ENCODE measurements around the gene PTPRG.

Gene PTPRG

DNA sequence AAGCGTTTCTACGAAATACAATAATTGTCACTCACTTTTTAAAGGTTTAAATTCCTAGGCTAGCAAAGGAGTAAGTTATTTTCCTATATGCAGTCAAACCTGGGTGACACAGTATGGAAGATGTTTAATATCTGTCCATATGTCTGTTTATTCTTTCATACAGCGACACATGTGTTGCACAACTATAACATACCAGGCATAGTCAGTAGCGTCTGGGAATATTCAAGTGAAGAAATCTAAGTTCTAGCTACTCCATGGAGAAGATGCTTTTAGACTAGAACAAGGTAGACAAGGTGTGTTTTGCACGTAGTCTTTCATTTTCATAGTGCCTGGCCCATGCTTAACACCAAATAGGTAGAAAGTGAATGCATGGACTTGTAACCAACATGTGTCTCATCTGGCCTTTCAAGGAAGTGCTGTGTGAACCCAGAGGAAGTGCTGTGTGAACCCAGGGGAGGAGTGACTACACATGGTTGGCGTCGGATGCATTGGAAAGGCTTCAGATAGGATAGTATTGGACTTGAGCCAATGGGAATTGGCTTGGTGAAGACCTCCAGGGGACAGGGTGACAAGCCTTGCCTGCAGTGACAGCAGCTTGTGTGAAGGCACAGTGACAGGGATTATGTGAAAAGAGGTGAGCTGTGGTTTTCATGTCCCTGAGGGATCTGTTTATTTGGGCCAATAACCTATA is 267.0 kb downstream of the PTPRG start:
- no peak for DNase-seq (ENCODE audit: low read depth in 2 of 2)

DNA sequence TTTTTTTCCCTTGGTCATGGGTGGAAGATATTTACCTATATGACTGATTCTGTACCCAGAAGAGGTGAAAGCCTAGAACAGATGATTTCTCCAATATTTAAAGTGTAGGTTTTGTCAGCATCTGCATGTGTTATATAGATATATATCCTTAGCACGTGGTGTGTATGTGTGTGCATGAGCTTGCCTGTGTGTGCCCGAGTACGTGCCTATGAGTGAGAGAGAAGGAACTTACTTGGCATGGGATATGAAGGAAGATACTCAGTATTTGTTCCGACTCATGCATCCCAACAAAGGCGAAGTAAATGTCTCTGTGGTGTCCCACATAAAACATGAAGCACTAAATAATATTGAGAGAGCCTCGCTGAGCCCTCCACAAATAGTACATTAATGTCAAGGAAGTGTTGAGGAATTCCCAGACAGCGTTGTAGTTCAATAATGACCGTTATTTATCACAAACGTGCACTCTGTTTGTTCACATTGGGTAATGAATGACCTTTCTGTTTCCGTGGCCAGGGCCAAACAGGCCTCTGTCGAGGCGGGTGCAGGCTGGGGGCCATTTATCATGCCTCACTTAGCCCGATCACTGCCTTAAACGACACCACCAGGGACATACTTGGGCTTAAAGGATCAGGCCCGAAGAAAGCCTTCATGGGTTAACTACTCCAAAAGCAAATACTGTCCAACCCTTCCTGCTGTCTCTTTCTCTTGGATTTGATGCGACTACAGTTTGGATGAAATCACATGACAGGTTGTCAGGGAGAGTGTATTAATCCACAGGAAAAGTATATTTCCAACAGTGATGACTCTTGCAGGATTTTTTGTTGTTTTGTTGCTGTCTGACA is 267.7 kb downstream of the PTPRG start:
- no peak for DNase-seq (ENCODE audit: low read depth in 2 of 2)

GRCh38 chr3:61829722-61830350 is 268.5 kb downstream of the PTPRG start:
- no peak for DNase-seq (ENCODE audit: low read depth in 2 of 2)

DNA sequence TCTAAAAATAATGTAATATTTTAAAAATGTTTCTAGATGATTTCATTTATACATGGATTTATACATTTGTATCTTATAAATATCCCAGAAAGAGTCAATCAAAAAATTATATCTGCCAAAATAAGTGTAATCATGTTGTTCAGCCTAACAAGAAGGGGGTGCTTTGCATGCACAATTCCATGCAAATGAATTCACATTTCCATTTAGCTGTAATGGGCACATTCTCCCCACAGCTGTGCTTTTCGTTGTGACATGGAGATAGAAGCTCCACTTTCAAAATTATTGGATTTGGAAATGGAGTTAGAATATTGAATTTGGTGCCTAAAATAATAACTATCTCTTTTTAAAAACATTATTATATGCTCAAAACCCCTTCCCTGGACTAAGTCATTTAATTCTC is 270.6 kb downstream of the PTPRG start:
- DNase-seq (ENCODE audit: low read depth in 2 of 2), result no peak

DNA sequence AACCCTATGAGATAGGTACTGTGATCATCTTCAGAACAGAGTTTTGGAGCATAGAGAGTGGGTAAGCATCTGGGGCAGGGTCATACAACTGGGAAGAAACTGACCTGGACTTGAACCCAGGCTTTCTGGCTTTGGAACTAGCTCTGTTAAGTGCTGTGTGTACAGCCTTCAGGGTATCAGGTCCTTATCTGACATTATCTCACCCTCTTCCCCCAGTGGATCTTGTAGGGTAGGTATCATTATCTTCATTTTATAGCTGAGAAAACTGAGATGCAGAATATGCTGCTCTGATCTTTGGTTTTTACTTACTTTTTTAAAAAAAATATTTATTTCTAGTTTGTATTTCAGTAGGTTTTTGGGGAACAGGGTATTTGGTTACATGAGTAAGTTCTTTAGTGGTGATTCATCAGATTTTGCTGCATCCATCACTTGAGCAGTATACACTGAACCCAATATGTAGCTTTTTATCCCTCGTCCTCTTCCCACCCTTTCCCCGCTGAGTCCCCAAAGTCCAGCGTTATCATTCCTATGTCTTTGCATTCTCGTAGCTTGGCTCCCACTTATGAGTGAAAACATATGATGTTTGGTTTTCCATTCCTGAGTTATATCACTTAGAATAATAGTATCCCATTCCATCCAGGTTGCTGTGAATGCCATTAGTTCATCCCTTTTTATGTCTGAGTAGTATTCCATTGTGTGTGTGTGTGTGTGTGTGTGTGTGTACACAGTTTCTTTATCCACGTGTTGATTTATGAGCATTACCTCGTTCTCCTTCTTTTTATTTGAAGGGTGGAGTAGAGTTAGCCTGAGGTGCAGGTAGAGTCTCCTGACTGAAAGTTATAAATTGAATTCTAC is 271.2 kb downstream of the PTPRG start:
- no peak for DNase-seq (ENCODE audit: low read depth in 2 of 2)

DNA sequence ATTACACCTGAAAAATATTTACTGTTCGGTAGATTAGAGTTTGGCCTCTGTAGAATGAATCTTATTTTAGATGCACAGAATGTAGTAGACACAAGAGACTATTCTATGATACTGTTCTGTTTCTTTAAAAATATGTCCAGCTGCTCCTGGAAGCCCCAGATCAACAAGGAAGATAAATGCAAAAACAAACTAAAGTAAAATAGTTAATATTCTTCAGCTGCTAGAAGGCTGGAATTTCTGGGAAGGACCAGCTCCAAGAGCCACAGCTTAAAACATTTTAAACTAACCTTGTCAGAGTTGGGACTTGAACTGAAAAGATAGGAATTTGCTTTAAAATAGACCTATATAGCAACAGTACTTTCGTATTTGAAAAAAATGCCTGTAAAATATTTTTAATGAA is 277.9 kb downstream of the PTPRG start:
- DNase-seq (ENCODE audit: low read depth in 2 of 2), result no peak

GRCh38 chr3:61841111-61841845 is 279.9 kb downstream of the PTPRG start:
- no peak for DNase-seq (ENCODE audit: low read depth in 2 of 2)

DNA sequence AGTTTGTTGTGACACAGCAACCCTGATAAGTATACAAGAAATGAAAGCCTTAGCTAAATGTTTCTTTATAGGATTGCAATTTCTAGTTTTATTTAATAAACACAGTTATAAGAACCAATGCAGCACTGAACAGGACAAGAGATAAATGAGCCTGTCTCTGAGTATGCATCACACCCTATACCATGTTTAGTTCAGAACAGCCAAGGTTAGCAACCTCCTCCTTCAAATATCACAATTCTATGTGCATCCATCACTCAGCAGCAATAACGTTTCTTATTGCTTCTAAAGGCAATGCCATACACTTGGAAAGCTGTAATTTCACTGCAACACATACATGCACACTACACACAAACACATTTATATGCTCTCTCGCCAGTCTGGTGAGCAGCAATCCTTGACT is 280.6 kb downstream of the PTPRG start:
- DNase-seq (ENCODE audit: low read depth in 2 of 2), result no peak

DNA sequence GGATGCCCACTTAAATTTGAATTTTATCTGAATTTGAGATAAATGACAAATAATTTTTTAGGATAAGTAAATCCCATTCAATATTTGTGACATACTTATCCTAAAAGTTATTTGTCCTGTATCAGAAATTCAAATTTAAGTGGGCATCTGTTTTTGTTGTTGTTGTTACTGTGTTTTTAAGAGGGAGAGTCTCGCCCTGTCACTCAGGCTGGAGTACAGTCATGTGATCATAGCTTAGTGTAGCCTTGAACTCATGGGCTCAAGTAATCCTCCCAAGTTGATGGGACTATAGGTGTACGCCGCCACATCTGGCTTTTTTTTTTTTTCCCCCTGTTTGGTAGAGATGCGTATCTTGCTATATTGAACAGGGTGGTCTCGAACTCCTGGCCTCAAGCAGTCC is 283.0 kb downstream of the PTPRG start:
- DNase-seq (ENCODE audit: low read depth in 2 of 2), result no peak

GRCh38 chr3:61846488-61846887 is 285.1 kb downstream of the PTPRG start:
- DNase-seq (ENCODE audit: low read depth in 2 of 2), result no peak

- no peak for DNase-seq (ENCODE audit: low read depth in 2 of 2)
These were observed 286.6 kb downstream of the PTPRG start for GRCh38 chr3:61847784-61848462.

DNA sequence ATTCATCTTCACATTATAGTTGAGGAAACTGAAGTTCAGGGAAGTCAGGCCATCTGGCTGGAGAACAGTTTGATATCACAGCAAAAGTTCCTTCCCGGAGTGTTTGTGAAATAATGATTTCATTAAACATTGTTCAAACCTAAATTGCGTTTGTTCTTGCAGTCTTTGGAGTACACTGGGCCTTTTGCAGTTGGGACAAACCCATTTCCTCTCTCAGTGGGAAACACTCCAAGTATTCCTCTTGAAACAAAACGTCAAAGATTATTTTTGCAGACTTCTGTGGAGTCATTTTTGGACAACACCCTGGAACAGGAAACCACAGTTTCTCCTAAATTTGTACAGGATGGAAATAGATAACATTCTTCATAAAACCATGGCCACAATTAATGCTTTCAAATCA is 287.5 kb downstream of the PTPRG start:
- no peak for DNase-seq (ENCODE audit: low read depth in 2 of 2)

DNA sequence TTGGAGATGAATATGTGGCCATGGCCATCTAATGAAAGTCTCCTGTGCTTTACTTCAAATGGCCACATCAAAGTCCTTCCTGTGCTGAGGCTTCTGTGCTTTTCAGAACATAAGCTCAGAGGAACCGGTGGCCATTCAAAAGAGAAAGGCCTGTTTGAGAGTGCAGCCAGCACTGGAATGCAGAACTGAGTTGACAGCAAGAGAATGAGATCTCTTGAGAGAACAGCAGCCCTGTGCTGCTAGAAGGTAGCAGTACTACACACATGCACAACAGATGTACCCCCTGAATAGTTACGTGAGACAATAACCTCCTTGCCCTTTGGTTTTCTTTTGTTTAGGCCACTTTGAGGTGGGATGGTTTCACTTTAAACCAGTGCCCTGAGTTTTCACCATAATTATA is 292.5 kb downstream of the PTPRG start:
- DNase-seq (ENCODE audit: low read depth in 2 of 2), result no peak

DNA sequence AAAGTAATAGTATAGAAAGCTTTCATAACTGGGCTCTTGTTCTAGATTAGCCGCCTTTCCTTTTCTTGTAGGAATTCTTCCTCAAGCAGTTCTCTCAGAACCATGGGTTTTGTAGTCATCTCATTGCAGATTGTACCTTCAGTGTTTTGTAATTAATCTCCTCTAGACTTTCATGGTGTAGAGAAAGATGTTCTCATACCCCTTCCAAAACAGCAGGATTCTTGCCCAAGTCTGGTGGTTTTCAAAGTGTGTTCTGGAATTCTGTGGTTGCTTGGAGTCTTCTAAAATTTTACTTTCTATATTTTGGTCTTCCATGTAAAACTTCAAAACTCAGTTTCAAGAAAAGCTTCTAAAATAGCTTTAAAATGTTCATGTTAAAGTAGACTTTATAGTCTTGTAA is 293.8 kb downstream of the PTPRG start:
- DNase-seq (ENCODE audit: low read depth in 2 of 2), result no peak

DNA sequence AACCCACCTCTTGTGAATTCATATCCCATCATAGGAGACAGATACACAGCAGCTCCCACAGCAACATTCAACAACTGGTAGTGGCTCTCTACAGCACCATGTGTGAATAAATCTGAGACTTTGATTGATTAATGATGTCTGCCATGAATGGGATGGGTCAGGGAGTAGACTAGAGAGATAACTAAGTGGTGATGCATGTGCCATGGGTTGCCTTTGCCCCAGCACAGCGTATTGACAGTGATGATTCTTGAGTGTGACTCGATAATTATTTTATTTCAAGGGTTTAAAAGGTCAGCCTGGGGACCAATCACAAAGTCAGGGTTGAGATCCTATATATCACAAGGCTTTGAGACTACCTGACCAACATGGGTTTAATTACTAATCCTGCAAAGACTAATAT is 295.9 kb downstream of the PTPRG start:
- no peak for DNase-seq (ENCODE audit: low read depth in 2 of 2)

DNA sequence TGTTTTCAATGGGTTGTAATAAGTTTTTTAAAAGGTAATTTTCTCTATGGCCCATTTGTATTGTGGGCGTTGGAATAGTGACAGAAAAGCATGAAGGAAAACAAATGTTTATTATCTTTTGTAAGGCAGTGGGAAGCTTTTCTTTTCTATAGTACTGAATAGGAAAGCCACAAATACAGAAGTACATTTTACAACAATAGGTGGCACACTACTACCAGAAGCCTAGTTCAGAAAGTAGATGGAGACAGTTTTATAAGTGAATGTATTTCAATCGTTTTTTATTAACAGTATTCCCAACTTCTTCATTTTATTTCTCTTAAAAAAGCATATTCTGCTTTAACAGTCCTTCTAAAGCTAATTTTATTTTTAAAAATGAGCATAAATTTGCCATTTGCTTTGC is 296.7 kb downstream of the PTPRG start:
- DNase-seq (ENCODE audit: low read depth in 2 of 2), result no peak

- DNase-seq (ENCODE audit: low read depth in 2 of 2), result no peak
These were observed 300.0 kb downstream of the PTPRG start for GRCh38 chr3:61861410-61861809.

DNA sequence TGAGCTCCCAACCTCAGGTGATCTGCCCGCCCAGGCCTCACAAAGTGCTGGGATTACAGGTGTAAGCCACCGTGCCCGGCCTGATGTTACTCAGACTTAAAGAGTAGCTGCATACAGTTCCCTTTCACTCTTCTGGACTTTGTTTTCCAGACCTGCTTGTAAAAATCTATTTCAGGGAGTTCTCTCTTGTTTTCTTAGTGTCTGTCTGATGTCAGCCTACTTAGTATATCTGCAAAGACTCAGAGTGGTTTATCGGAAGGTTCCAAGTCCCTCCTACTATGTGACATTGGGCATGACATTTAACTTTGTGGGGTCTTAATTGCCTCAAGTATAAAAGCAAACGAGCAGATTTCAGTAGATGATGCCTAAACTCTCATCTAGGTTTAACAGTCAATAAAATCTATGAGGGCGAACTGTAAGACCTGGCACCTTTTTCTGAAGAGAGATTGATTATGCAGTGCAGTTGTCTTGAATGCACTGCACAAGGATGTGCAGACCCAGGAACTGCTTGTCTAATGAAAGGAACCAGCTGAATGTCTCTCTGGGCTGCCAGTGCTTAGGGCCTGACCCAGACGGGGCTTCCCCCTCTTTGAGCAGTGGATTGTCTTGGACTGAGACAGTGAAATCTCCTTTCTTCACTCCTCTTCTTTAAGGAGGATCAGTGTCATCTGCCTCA is 301.4 kb downstream of the PTPRG start:
- DNase-seq (ENCODE audit: low read depth in 2 of 2), result no peak

GRCh38 chr3:61863579-61863978 is 302.2 kb downstream of the PTPRG start:
- DNase-seq (ENCODE audit: low read depth in 2 of 2), result no peak

- DNase-seq (ENCODE audit: low read depth in 2 of 2), result no peak
These were observed 303.5 kb downstream of the PTPRG start for GRCh38 chr3:61864886-61865285.
